ENCODE data around the gene ARVCF.

- TF ChIP-seq JUND (IDR thresholded peaks at IDR 0.05) (no peak), SMC3 (IDR thresholded peaks at IDR 0.05; ENCODE audit: low read depth, low read length) (no peak), RFX5 (IDR thresholded peaks at IDR 0.05; ENCODE audit: low read length) (no peak), SIN3A (IDR thresholded peaks at IDR 0.05; ENCODE audit: borderline replicate concordance, low read depth, low read length) (no peak), CHD2 (IDR thresholded peaks at IDR 0.05; ENCODE audit: low read length, partially characterized antibody) (no peak), YY1 (IDR thresholded peaks at IDR 0.05; ENCODE audit: low read depth) (no peak), CTCF (IDR thresholded peaks at IDR 0.05) (no peak), EZH2phosphoT487 (IDR thresholded peaks at IDR 0.05; ENCODE audit: borderline replicate concordance, low read depth) (no peak)
Measured at GRCh38 chr22:20002128-20002527, 14.5 kb downstream of the ARVCF start.

Measured in SK-N-SH (cell line).